RPMI7951 (cell line): ENCODE results near the gene TRAPPC5. TPM values are rescaled to one million over a fixed set of nuclear protein-coding genes. Genes with fewer than 3 reads are reported as not detected.

Experiments used
- DNase-seq: peaks from one replicate; pipeline ENCODE4 v3.0.0-alpha.2; 2012; ENCODE audit warnings: low read depth
- total RNA-seq: library from RNA; depleted of rRNA; stranded (reverse); fragments of >200 nt; shearing (Covaris generic); gene quantifications from 2 replicates; pipeline ENCODE4 v1.2.3, GENCODE V29; 2014

Gene TRAPPC5
- total RNA-seq, 1 experiment from 2014 or later = 52.6 TPM

DNA sequence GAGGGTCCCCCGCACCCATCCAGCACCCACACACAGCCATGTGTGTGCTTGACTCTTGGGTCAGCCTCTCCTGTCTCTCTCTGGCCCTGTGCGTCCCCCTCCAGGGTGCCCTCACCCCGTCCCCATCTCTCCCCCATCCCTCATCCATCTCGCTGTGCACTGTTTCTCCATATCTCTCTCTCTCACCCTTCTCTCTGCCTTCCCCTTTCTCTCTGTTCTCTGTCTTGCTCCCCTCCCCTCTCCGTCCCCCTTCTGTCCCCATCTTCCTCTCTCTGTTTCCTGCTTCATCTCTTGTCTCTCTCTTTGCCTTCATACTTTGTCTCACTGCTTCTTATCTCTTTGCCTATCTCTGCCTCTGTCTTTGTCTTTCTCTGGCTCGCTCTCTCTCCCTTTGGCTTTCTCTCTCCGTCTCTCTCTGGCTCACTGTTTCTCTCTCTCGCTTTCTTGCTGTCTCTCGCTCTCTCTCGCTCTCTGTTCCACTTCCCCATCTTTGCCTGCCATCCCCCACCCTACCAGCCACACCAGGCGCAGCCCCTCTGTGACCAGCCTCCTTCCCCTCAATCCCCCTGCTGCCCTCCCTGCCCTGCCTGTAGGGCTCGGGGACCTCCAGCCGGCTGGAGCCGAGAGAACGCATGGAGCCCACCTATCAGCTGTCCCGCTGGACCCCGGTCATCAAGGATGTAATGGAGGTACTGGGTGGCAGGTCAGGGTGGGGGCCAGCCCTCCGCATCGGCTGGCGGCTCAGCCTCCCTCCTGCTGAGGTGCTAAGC, 34.8 kb upstream of the TRAPPC5 start:
- DNase-seq = no peak

DNA sequence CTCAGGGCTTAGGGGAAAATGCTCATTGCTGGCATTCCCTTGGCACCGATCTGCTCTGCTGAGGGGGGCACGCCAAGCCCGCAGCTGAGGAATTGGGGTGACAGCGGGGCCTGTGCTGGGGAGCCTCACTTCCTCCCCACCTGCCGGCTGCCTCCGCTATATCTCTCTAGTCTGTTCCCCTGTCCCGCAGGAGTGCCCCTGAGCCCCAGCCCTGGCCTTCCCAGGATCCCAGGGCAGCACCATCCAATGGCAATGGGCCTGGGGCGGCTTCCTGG, 34.3 kb upstream of the TRAPPC5 start:
- no peak for DNase-seq

DNA sequence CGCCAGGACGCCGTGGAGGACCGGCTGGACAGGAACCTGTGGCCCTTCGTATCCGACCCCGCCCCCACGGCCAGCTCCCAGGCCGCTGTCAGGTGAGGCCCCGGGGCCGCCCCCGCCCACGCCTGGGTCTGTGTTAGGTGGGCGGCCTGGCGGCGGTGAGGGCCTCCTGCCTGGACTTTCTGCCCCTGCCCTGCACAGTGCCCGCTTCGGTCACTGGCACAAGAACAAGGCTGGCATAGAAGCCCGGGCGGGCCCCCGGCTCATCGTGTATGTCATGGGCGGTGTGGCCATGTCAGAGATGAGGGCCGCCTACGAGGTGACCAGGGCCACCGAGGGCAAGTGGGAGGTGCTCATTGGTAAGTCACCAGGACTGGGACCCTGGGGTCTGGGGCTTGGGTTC, 33.5 kb upstream of the TRAPPC5 start:
- DNase-seq = no peak

DNA sequence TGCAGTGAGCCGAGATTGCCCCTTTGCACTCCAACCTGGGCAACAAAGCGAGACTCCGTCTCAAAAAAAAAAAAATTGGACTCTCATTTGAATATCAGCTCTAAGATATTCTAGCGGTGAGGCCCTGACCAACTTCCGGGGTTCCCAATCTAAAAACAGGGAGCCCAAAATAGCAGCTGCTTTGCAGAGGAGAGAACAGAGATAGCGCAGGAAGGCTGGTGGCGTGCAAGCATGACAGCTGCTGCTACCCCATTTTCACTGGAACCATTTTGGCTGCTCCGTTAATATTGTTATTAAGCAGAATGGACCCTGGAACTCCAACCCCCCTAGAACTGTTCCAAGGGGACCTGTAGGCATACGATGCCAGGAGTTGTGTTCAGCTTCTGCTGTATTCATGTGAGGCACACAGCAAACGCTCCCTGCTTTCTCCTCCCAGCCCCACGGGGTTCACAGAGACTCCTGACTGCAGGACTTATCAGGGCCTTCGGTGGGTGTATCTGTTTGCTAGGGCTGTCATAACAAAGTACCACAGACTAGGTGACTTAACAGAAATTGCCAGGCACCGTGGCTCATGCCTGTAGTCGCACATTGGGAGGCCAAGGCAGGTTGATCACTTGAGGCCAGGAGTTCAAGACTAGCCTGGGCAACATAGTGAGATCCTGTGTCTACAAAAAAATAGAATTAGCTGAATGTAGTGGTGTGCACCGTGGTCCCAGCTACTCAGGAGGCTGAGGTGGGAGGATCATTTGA, 32.2 kb upstream of the TRAPPC5 start:
- DNase-seq = no peak

DNA sequence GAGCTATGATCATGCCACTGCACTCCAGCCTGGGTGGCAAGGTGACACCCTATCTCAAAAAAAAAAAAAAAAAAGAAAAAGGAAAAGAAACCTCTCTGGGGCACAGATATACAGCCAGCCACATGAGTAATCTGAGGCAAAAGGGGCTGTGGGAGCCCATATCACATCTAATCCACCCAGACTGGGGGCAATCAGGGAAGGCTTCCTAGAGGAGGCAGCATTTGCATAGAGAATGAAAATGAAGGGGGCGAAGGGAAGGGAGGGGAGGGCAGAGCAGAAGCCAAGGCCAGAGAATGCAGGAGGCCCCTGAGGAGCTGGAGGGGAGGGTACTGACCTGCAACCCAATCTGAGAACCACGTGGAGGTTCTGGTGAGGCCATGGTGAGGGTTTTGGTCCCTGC, 30.5 kb upstream of the TRAPPC5 start:
- no peak for DNase-seq

DNA sequence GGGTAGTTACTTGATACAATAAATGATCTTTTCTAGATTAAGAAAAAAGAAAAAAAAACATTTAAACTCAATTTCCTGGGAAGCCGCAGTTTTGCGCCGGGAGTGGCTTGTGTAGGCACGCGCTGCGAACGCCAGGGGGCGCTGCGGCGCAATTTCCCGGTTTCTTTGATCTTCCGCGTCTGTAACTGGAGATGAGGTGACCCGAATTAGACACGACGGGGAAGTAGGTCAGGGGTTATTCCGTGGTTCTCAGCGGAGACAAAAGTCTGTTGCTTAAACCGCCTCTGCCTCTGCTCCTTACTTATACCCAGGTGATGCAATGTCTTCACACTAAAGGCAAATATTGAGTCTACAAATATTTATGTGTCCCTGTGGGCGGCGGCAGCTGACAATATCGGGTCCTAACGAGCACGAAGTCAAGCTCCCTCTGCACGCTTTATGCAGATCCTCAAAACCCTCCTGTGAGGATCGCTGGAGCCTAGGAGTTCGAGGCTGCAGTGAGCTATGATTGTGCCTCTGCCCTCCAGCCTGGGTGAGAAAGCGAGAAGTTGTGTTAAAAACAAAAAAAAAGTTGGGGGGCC, 28.5 kb upstream of the TRAPPC5 start:
- peak; percentile 66 for DNase-seq

DNA sequence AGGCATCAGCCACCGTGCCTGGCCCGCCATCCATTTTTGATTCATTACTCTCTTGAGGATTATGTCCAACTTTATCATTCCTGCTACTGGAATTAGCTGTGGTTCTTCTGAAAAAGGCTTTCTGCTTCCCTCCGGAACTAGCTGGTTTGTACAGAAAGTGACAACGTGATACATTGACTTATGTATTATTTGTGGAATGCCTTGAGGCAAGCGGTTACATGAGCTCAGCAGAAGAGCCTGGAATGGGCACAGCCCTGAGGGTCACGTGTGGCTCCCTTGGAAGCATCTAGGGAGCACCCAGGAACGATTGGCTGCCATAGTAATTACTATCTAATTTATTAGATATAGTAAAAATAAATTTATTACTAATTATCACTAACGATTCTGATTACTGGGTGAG, 26.2 kb upstream of the TRAPPC5 start:
- DNase-seq = peak; percentile 59

DNA sequence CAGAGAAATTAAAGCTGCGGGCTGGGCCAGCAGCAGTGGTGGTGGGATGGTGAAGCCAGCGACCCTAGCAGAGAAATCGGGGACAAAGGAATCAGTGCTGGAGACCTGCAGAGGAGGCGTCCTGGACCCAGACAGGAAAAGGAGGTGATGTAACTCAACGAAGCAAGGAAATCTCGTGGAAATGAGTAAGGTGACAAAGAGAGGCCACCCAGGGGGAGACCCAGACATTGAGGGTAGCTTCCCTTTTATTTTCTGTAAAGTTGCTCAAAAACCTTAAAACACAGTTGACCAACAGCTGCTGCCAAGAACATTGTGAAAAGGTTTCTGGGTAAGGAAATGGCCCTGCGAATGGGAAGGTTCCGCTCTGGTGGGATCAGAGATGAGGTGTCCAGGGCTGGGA, 25.1 kb upstream of the TRAPPC5 start:
- no peak for DNase-seq

DNA sequence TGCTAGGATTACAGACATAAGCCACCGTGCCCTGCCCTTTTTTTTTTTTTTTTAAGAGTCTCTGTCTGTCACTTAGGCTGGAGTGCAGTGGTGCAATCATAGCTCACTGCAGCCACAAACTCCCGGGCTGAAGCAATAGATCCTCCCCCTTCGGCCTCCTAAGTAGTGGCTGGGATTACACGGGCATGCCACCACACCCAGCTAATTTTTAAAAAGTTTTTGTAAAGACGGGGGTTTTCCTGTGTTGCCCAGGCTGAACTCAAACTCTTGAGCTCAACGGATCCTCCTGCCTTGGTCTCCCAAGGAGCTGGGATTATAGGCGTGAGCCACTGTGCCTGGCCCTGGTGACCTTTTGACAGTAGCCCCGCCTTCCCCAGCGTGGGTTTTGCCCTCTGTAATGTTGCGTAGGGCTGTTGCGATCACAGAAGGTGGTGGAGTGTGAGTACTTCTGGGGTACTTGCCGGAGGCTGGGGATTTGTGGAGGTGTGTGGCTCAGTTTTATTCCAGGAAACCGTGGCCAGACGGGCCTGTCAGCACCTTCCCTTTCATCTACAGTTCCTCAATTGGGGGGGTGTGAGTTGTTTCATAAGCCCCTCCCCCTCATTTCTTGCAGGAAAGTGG, 23.4 kb upstream of the TRAPPC5 start:
- no peak for DNase-seq

DNA sequence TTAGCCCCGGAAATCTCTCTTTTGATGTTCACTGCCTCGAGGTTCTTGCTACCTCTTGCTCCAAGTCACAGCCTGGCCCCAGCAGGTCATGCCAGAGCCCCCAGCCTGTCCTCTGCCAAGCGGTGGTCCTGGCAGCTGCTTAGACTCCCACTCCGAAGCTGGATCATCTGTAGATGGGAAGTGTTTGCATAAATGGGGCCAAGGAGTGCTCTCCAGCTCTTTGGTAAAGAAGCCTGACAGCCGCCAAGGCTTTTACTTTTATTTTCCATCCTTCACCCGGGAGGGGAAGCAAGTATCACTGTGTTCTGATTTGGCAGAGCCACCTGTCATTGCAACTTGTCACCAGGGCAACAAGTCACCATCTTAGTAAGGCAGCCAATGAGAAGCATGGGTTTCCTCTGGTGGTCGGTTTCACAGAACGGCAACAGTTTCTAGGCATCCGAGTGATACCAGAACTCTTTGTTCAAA, 22.4 kb upstream of the TRAPPC5 start:
- DNase-seq = no peak

DNA sequence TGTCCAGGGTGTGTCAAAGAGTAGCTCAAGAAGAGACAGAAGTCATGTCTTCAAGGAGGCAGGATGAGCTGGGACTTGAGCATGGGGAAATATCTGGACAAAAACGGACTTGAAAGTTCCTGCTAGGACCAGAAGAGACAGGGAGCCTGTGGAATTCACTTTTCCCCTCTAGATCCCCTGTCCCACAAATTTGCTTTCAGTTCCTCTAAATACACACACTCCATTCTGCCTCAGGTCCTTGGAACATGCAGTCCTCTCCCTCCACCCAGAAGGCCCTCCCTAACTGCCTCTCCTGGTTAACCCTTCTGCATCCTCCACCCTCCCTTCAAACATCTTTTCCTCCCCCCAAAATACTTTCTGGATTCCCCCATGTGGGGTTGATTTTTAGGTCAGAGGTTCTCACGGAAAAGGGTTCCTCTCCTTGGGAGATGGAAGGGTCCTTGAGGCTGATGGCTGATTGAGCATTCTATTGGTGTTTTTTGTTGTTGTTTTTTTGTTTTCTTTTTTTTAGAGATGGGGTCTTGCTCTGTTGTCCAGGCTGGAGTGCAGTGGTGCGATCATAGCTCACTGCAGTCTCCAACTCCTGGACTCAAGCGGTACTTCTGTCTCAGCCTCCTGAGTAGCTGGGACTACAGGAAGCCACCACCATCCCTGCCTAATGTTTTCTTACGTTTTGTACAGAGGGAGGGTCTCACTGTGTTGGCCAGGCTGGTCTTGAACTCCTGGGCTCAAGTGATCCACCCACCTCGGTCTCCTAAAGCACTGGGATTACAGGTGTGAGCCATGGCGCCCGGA, 18.7 kb upstream of the TRAPPC5 start:
- DNase-seq = no peak

DNA sequence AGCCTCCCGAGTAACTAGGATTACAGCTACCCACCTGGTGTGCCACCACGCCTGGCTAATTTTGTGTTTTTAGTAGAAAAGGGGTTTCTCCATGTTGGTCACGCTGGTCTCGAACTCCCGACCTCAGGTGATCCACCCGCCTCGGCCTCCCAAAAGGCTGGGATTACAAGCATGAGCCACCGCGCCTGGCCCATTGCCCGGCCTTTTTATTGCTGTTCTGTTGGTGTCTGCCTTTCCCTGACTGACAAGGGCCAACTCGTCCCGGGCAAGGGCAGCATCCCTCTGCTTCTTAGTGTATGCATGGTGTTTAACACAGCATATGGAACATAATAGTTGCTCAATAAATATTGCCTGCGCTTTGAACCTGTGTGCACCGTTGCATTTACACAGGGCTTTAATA, 18.0 kb upstream of the TRAPPC5 start:
- DNase-seq = no peak

DNA sequence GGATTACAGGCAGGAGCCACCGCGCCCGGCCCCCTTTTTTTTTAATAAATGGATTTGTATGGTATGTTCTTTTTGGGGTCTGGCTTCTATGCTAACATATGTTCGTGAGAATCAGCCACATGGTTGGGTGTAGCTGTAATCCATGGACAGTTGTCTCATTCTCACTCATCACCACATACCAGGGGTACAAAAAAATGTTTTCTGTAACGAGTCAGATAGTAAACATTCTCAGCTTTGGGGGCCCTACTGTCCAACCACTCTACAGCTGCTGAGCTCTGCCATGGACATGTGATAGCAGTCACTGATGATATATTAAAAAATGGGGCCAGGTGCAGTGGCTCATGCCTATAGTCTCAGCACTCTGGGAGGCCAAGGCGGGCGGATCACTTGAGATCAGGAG, 16.9 kb upstream of the TRAPPC5 start:
- DNase-seq = no peak

DNA sequence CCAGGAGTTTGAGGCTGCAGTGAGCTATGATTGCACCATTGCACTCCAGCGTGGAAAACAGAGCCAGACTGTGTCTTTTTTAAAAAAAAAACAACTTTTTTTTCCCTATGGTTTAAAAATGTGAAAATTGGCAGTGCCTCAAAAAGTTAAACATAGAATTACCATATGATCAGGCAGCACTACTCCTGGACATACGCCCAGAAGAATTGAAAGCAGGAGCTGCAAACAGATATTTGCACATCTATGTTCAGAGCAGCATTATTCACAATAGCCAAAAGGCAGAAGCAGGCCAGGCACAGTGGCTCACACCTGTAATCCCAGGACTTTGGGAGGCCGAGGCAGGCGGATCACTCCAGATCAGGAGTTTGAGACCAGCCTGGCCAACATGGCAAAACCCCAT, 15.6 kb upstream of the TRAPPC5 start:
- DNase-seq = no peak

DNA sequence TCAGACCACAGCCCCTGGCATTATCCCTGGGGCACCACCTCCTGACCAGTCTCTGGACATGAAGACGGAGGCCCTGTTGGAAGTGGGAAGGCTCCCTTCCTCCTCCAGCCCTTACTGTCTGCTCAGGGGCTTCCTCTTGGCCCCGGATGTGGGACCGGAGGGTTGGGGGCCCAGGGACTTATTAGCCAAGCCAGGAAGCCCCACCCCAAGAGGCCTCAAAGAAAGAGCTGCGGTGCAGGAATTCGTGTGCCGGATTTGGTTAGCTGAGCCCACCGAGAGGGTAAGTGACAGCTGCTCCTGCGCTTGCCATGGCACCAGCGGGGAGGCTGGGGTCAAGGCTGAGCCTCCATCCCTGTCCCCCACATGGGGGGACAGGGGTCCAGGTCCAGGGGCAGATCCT, 11.8 kb upstream of the TRAPPC5 start, which contains the start of gene RETN:
Gene RETN (plus strand): TSS at position 208 of the 400 bp plus-strand sequence. CDS start 278 bp downstream, outside the sequence.
- DNase-seq = no peak

DNA sequence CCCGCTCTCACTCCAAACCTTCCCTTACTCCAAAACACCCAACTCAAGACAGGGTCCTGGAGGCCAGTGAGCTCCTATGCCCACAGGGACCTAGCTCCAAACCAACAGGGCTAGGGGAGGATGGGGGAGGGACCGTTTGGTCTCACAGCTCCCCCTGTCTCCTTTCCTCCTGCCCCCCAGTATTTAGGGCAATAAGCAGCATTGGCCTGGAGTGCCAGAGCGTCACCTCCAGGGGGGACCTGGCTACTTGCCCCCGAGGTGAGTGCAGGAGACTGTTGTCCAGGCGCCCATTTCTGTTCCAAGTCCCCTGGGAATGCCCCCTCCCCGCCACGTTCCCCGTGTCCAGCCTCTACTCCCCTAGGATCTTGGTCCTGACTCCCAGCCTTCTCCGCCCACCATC, 11.0 kb upstream of the TRAPPC5 start:
- no peak for DNase-seq

DNA sequence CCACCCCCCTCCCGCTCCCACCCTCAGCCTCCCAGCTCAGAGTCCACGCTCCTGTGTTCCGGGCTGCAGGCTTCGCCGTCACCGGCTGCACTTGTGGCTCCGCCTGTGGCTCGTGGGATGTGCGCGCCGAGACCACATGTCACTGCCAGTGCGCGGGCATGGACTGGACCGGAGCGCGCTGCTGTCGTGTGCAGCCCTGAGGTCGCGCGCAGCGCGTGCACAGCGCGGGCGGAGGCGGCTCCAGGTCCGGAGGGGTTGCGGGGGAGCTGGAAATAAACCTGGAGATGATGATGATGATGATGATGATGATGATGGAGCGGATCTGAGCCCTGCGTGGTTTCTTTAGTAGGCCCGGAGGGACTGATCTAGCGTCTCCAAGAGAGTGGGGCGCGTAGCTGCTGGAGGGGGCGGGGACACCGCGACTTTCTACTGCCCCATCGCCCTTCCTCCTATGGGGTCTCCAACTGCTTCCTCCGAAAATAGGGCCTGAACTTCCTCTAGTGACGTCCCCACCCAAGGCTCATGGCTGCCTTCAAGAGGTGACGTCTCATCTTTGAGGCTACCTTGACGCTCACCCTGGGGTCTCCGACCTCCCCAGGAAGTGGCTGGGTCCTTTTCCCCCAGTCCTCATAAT, 10.4 kb upstream of the TRAPPC5 start:
- no peak for DNase-seq

DNA sequence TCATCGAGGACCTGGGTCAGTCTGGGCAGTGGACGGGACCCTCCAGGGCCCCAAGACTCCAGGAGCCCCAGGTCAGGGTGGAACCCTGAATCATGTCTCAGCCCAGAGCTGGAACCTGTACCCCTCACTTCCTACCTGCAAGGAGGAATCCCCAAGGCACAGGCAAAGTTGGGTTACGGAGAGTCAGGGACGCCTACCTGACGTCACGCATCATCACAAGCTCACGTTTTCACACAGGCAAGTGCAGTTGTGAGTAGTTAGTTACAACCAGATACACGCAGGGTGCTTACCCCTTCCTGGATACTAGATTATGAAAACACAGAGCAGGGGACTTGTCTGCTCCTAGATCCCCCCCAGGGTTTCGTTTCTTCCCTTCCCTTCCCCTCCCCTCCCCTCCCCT, 9.8 kb upstream of the TRAPPC5 start:
- no peak for DNase-seq

DNA sequence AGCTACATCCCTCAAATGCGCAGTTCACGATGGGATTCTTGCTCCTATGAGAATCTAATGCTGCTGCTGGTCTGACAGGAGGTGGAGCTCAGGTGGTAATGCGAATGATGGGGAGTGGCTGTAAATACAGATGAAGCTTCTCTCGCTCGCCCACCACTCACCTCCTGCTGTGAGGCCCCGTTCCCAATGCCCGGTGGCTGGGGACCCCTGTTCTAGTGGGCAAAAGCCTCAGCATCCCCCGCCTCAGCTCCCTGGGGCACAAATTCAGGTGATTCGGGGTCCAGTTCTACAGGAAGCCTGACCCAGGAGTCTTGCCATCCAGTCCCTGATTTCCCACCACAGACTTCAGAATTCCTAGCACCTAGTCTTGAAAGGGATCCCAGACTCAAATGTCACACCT, 8.1 kb upstream of the TRAPPC5 start:
- no peak for DNase-seq

DNA sequence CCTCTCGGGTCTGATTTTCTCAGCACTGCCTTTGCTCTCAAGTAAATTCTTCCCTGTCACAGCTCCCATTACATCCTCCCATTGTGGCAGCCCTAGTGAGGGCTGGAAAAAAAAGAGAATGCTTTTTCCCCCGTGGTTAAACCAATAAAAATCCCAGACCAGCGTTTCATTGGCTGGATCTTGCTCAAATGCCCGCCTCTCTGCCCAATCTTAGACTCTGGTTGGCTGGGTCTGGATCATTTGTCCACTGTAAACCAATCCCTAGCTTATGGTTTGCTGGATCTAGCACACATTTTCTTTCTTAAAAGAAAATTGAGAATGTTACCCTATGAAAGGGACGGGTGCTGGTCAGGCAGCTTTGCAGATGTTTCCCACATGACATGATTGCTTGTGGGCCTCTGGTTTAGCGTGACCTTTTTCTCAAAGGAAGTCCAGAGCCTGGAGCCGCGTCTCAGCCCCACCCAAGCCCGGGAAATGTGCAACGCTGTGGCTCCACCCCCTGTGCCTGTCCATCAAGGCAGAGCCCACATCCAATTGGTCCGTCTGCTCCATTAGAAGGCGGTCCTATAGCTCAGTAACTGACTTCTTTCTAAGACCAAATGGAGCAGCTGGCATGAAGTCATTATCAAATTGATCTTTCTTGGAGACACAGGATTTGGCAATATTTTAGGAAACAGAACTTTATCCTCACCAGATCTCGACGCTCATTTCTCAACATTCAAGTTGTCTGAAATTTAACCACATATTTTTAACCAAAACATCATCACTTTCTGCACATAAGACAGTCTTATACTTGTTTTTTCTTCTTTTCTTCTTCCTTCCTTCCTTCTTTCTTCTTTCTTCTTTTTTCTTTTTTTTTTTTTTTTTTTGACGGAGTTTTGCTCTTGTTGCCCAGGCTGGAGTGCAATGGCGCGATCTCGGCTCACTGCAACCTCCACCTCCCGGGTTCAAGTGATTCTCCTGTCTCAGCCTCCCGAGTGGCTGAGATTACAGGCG, 6.3 kb upstream of the TRAPPC5 start:
- DNase-seq = peak; percentile 66
